ENCODE data around the gene TMEM82. TPM values are rescaled to one million over a fixed set of nuclear protein-coding genes. Genes with fewer than 3 reads are reported as not detected.

Gene TMEM82
- total RNA-seq, 2 experiments from 2014 or later = not detected

DNA sequence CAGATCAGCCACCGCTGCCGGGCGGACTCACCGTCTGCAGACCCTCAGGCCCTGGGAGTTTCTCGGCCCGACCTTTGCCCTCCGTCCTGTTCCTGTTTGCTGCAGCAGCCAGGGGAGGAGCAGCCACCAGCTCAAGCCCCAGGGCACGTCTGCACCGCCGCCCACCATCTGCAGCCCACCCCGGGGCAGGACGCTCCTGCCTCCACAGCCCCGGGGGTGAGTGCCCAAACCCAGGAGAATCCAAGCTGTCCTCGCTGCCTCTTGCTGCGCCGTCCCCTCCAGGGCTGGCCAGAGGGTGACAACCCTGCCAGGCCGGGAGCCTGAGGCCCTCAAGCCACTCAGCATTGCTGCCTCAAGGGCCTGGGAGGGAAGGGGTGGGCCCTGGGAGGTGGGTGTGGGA is 7.4 kb upstream of the TMEM82 start:
- peaks cover 18% of the 10 kb centered on the region for H3K36me3 Mint-ChIP-seq (ENCODE audit: low read depth)
- no peaks in the 10 kb centered on the region for H3K27me3 Mint-ChIP-seq
- no peaks in the 10 kb centered on the region for H3K9me3 Mint-ChIP-seq
- Histone ChIP-seq H3K9me3 (ENCODE audit: control insufficient read depth in 1 of 2, insufficient read depth in 1 of 2, low read length in 2 of 2) (no peaks in the 10 kb centered on the region), H3K27me3 (ENCODE audit: control insufficient read depth in 1 of 2, insufficient read depth in 2 of 2, low read length in 2 of 2) (no peaks in the 10 kb centered on the region), H3K4me3 (ENCODE audit: low read length) (no peak overlapping the region), H3K4me1 (ENCODE audit: insufficient read depth, low read length) (no peaks in the 10 kb centered on the region), H3K27ac (ENCODE audit: low read depth in 1 of 2, low read length in 2 of 2) (no peak overlapping the region), H3K36me3 (ENCODE audit: insufficient read depth, low read length) (peaks cover 31% of the 10 kb centered on the region)
- H3K4me3 Mint-ChIP-seq = no peak overlapping the region
- TF ChIP-seq CTCF (IDR thresholded peaks at IDR 0.05) = no peak
- CTCF ChIA-PET = no interaction called here
- no peak for ATAC-seq (ENCODE audit: poor library complexity)
- intact Hi-C loops (cut with DNase I, micrococcal nuclease) = no loop called here
- H3K4me1 Mint-ChIP-seq (ENCODE audit: low read depth) = no peaks in the 10 kb centered on the region
- no peak for DNase-seq
- POLR2A ChIA-PET = no interaction called here
- no peak overlapping the region for H3K27ac Mint-ChIP-seq

DNA sequence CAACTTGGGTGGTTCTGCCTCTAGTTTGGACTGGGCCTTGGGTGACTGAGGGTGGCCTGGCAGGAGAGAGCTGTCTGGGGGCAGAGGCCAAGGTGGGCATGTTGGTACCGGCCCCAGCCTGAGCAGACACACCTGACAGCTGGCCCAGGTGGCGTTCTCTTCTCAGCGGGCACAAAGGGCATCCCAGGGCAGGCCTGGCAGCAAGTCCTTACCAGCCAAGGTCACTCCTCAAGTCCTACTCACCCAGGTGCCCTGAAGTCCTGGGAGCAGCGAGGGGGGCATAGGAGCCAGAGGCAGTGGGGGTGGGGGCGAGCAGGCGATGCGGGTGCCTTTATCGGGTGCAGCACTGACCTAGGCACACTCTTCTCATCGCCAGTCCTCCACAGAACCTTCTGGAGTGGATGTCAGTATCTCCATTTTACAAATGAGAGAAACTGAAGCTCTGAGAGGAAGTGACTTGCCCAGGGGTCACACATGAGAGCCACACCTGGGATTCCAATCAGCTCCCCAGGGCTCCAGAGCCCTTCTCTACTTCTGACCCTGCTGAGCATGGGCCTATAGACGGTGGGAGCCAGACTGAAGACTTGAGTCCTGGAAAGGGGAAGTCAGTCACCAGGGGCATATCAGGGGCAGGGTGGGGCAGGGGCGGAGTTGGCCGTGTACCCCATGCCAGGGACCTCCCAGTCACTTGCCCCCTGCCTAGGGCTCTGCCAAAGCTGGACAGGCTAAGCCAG is 6.8 kb upstream of the TMEM82 start:
- no peak overlapping the region for H3K27ac ChIP-seq (ENCODE audit: low read depth in 1 of 2, low read length in 2 of 2)
- DNase-seq (peak in 1 of 14 experiments; percentile 23), ATAC-seq (ENCODE audit: poor library complexity) (no peak)
- Mint-ChIP-seq H3K4me3 (no peak overlapping the region), H3K27me3 (no peaks in the 10 kb centered on the region), H3K9me3 (no peaks in the 10 kb centered on the region), H3K27ac (no peak overlapping the region), H3K36me3 (ENCODE audit: low read depth) (peaks cover 18% of the 10 kb centered on the region), H3K4me1 (ENCODE audit: low read depth) (no peaks in the 10 kb centered on the region)
- intact Hi-C loops (cut with DNase I, micrococcal nuclease) = no loop called here
- H3K27me3 ChIP-seq (ENCODE audit: control insufficient read depth in 1 of 2, insufficient read depth in 2 of 2, low read length in 2 of 2) = no peaks in the 10 kb centered on the region
- POLR2A ChIA-PET = no interaction called here
- H3K4me1 ChIP-seq (ENCODE audit: insufficient read depth, low read length) = no peaks in the 10 kb centered on the region
- peaks cover 30% of the 10 kb centered on the region for H3K36me3 ChIP-seq (ENCODE audit: insufficient read depth, low read length)
- H3K4me3 ChIP-seq (ENCODE audit: low read length) = no peak overlapping the region
- TF ChIP-seq CTCF (IDR thresholded peaks at IDR 0.05) = no peak
- CTCF ChIA-PET = no interaction called here
- no peaks in the 10 kb centered on the region for H3K9me3 ChIP-seq (ENCODE audit: control insufficient read depth in 1 of 2, insufficient read depth in 1 of 2, low read length in 2 of 2)

DNA sequence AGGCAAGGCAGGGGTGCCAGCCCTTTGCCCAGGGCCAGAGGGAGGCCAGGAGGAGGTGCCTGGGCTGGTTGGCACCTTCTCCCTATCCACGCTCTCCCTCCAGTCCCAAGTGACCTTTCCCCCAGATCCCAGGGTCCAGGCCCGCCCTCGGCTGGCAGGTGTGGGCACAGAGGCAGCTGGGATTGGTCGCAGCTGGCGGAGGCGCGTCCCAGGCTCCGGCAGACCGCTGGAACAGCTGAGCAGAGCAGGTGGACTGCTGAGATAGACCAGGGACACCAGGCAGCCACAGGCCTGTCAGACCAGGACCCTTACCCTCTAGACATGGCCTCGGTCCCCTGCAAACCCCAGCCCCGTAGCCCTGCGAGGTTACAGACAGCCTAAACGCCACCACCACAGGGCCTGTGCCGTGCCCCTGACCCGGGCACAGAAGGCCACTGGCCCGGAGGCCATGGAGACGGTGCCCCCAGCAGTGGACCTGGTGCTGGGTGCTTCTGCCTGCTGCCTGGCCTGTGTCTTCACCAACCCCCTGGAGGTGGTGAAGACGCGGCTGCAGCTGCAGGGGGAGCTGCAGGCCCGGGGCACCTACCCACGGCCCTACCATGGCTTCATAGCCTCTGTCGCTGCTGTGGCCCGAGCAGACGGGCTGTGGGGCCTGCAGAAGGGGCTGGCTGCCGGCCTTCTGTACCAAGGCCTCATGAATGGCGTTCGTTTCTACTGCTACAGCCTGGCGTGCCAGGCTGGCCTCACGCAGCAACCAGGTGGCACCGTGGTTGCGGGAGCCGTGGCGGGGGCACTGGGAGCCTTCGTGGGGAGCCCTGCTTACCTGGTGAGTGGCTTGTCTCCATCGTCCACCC is 6.0 kb upstream of the TMEM82 start, which contains the start of gene SLC25A34:
SLC25A34 (plus strand) TSS at position 221 of the 854 bp plus-strand sequence; CDS start at position 449, 228 bp downstream.
- H3K27me3 ChIP-seq (ENCODE audit: control insufficient read depth in 1 of 2, insufficient read depth in 2 of 2, low read length in 2 of 2) = no peaks in the 10 kb centered on the region
- H3K9me3 ChIP-seq (ENCODE audit: control insufficient read depth in 1 of 2, insufficient read depth in 1 of 2, low read length in 2 of 2) = no peaks in the 10 kb centered on the region
- H3K36me3 Mint-ChIP-seq (ENCODE audit: low read depth) = peaks cover 18% of the 10 kb centered on the region
- no peaks in the 10 kb centered on the region for H3K9me3 Mint-ChIP-seq
- H3K4me3 ChIP-seq (ENCODE audit: low read length) = no peak within 1 kb of the TSS
- no peak for TF ChIP-seq CTCF (IDR thresholded peaks at IDR 0.05)
- ChIA-PET CTCF (no interaction called here), POLR2A (no interaction called here)
- no peak within 1 kb of the TSS for H3K4me3 Mint-ChIP-seq
- H3K27me3 Mint-ChIP-seq = no peaks in the 10 kb centered on the region
- no peak within 1 kb of the TSS for H3K27ac ChIP-seq (ENCODE audit: low read depth in 1 of 2, low read length in 2 of 2)
- peaks cover 2% of the 10 kb centered on the region for H3K4me1 ChIP-seq (ENCODE audit: insufficient read depth, low read length)
- H3K27ac Mint-ChIP-seq = no peak within 1 kb of the TSS
- H3K36me3 ChIP-seq (ENCODE audit: insufficient read depth, low read length) = peaks cover 24% of the 10 kb centered on the region
- H3K4me1 Mint-ChIP-seq (ENCODE audit: low read depth) = peaks cover 2% of the 10 kb centered on the region
- intact Hi-C loops (cut with DNase I, micrococcal nuclease) = no loop called here
- ATAC-seq (ENCODE audit: poor library complexity) (no peak), DNase-seq (no peak)

All from CD4-positive, alpha-beta T cell (primary cell).